Liver (tissue), 3 donors: ENCODE measurements around the gene MKRN3.

Experiments
- FOXA1 ChIP-seq: IDR thresholded peaks from 2 replicates; pipeline ENCODE4 v1.6.1; 2016; ENCODE audit warnings: antibody characterized with exemption
- GABPA ChIP-seq, 2 donors: IDR thresholded peaks in 1 of 2; conservative IDR thresholded peaks in 1 of 2; 2 replicates each; pipeline ENCODE4 v1.6.1; 2016; ENCODE audit warnings: antibody characterized with exemption in 2 of 2, mild to moderate bottlenecking in 1 of 2, moderate library complexity in 1 of 2
- JUND ChIP-seq, 2 donors: IDR thresholded peaks; 2 replicates each; pipeline ENCODE4 v1.6.1; 2016; ENCODE audit warnings: antibody characterized with exemption in 2 of 2
- NR2F2 ChIP-seq: IDR thresholded peaks from 2 replicates; pipeline ENCODE4 v1.6.1; 2016; ENCODE audit warnings: antibody characterized with exemption
- RAD21 ChIP-seq, 2 donors: IDR thresholded peaks; 2 replicates each; pipeline ENCODE4 v1.6.1; 2016; ENCODE audit warnings: antibody characterized with exemption in 2 of 2, mild to moderate bottlenecking in 2 of 2
- RXRA ChIP-seq, 2 donors: IDR thresholded peaks; 2 replicates each; pipeline ENCODE4 v1.6.1; 2017 to 2018; ENCODE audit warnings: antibody characterized with exemption in 2 of 2, mild to moderate bottlenecking in 1 of 2
- SP1 ChIP-seq: IDR thresholded peaks from 2 replicates; pipeline ENCODE4 v1.6.1; 2018; ENCODE audit warnings: antibody characterized with exemption, mild to moderate bottlenecking
- TAF1 ChIP-seq: conservative IDR thresholded peaks from 2 replicates; pipeline ENCODE4 v1.6.1; 2016; ENCODE audit warnings: antibody characterized with exemption, mild to moderate bottlenecking
- YY1 ChIP-seq: IDR thresholded peaks from 2 replicates; pipeline ENCODE4 v1.6.1; 2016; ENCODE audit warnings: antibody characterized with exemption, mild to moderate bottlenecking
- TF ChIP-seq, protein P1 (sequence below): fragments of 150-350 bp; IDR thresholded peaks from 2 replicates; pipeline ENCODE4 v1.5.1; 2017; ENCODE audit warnings: improper control_type of control experiment, low read depth, low read length; ENCODE audit not compliant: missing input control
- TF ChIP-seq, protein P2 (sequence below): IDR thresholded peaks from 2 replicates; pipeline ENCODE4 v1.6.1; 2016; ENCODE audit warnings: antibody characterized with exemption
- TF ChIP-seq, protein P3 (sequence below): IDR thresholded peaks from 2 replicates; pipeline ENCODE4 v1.6.1; 2016; ENCODE audit warnings: antibody characterized with exemption
- donor health status: healthy.
- donor health status: healthy.

GRCh38 chr15:23572844-23573243 lies 7.4 kb downstream of the MKRN3 start:
- TF ChIP-seq NR2F2 = no peak
- TF ChIP-seq FOXA1 = no peak
- TF ChIP-seq, protein P1, sequence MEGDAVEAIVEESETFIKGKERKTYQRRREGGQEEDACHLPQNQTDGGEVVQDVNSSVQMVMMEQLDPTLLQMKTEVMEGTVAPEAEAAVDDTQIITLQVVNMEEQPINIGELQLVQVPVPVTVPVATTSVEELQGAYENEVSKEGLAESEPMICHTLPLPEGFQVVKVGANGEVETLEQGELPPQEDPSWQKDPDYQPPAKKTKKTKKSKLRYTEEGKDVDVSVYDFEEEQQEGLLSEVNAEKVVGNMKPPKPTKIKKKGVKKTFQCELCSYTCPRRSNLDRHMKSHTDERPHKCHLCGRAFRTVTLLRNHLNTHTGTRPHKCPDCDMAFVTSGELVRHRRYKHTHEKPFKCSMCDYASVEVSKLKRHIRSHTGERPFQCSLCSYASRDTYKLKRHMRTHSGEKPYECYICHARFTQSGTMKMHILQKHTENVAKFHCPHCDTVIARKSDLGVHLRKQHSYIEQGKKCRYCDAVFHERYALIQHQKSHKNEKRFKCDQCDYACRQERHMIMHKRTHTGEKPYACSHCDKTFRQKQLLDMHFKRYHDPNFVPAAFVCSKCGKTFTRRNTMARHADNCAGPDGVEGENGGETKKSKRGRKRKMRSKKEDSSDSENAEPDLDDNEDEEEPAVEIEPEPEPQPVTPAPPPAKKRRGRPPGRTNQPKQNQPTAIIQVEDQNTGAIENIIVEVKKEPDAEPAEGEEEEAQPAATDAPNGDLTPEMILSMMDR = no peak
- TF ChIP-seq RAD21 (IDR thresholded peaks at IDR 0.05) = no peak
- TF ChIP-seq SP1 = no peak
- TF ChIP-seq JUND (IDR thresholded peaks at IDR 0.05) = no peak
- TF ChIP-seq TAF1 = no peak
- TF ChIP-seq GABPA (IDR thresholded peaks at IDR 0.05 in 1 of 2, conservative IDR thresholded peaks at IDR 0.05 in 1 of 2) = no peak
- TF ChIP-seq, protein P2, sequence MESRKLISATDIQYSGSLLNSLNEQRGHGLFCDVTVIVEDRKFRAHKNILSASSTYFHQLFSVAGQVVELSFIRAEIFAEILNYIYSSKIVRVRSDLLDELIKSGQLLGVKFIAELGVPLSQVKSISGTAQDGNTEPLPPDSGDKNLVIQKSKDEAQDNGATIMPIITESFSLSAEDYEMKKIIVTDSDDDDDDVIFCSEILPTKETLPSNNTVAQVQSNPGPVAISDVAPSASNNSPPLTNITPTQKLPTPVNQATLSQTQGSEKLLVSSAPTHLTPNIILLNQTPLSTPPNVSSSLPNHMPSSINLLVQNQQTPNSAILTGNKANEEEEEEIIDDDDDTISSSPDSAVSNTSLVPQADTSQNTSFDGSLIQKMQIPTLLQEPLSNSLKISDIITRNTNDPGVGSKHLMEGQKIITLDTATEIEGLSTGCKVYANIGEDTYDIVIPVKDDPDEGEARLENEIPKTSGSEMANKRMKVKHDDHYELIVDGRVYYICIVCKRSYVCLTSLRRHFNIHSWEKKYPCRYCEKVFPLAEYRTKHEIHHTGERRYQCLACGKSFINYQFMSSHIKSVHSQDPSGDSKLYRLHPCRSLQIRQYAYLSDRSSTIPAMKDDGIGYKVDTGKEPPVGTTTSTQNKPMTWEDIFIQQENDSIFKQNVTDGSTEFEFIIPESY = no peak
- TF ChIP-seq YY1 = no peak
- TF ChIP-seq RXRA (IDR thresholded peaks at IDR 0.05) = no peak
- TF ChIP-seq, protein P3, sequence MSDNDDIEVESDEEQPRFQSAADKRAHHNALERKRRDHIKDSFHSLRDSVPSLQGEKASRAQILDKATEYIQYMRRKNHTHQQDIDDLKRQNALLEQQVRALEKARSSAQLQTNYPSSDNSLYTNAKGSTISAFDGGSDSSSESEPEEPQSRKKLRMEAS = no peak
